HEK293T (cell line): ENCODE results near the gene ZNF470.

ENCODE experiments used
- ARNT ChIP-seq: fragments of 450-650 bp; IDR thresholded peaks from 2 replicates; pipeline ENCODE4 v1.6.1; 2017; ENCODE audit warnings: mild to moderate bottlenecking
- BHLHE40 ChIP-seq: fragments of 450-650 bp; IDR thresholded peaks from 2 replicates; pipeline ENCODE4 v1.6.1; 2016; ENCODE audit warnings: mild to moderate bottlenecking, moderate library complexity, borderline replicate concordance
- FOXA1 ChIP-seq: fragments of 450-650 bp; IDR thresholded peaks from 2 replicates; pipeline ENCODE4 v1.6.1; 2016; ENCODE audit warnings: mild to moderate bottlenecking
- FOXM1 ChIP-seq: fragments of 450-650 bp; IDR thresholded peaks from 2 replicates; pipeline ENCODE4 v1.6.1; 2017; ENCODE audit warnings: mild to moderate bottlenecking, borderline replicate concordance
- PKNOX1 ChIP-seq: fragments of 450-650 bp; IDR thresholded peaks from 2 replicates; pipeline ENCODE4 v1.6.1; 2016
- SUZ12 ChIP-seq: fragments of 450-650 bp; IDR thresholded peaks from 2 replicates; pipeline ENCODE4 v1.6.1; 2016; ENCODE audit warnings: mild to moderate bottlenecking
- TARDBP ChIP-seq: fragments of 450-650 bp; IDR thresholded peaks from 2 replicates; pipeline ENCODE4 v1.6.1; 2016

- TF ChIP-seq PKNOX1, result no peak
- no peak for TF ChIP-seq ARNT
- TF ChIP-seq TARDBP, result no peak
- no peak for TF ChIP-seq FOXM1
- TF ChIP-seq SUZ12, result no peak
- TF ChIP-seq FOXA1, result no peak
- no peak for TF ChIP-seq BHLHE40
Observed at GRCh38 chr19:56633021-56633420, 65.8 kb downstream of the ZNF470 start.
